OCI-LY1 (cell line): ENCODE measurements around the gene MAP4.

Source experiments
- H2AFZ ChIP-seq: fragments of 200-600 bp; sonication (generic), shearing (Covaris generic); 2 replicates; pipeline ENCODE4 v1.6.0; 2014; ENCODE audit warnings: antibody characterized with exemption, mild to moderate bottlenecking, low read length
- H3F3A ChIP-seq: fragments of 200-600 bp; sonication (generic), shearing (Covaris generic); 2 replicates; pipeline ENCODE4 v1.6.0; 2014; ENCODE audit warnings: mild to moderate bottlenecking, antibody characterized with exemption, low read length, moderate library complexity; ENCODE audit not compliant: insufficient read depth
- H3K27ac ChIP-seq: fragments of 200-600 bp; sonication (generic); 2 replicates; pipeline ENCODE4 v1.5.1; 2014; ENCODE audit warnings: low read length, mixed run types, mild to moderate bottlenecking, low read depth; ENCODE audit not compliant: poor library complexity, severe bottlenecking
- H3K27me3 ChIP-seq: fragments of 200-600 bp; sonication (generic); 2 replicates; pipeline ENCODE4 v1.6.0; 2014; ENCODE audit warnings: antibody characterized with exemption, mild to moderate bottlenecking, low read length, moderate library complexity; ENCODE audit not compliant: insufficient read depth
- H3K36me3 ChIP-seq: fragments of 200-600 bp; sonication (generic); 2 replicates; pipeline ENCODE4 v1.6.1; 2014; ENCODE audit warnings: mild to moderate bottlenecking, antibody characterized with exemption, low read length, moderate library complexity, mixed read lengths; ENCODE audit not compliant: insufficient read depth
- H3K4me1 ChIP-seq: fragments of 200-600 bp; sonication (generic); 2 replicates; pipeline ENCODE4 v1.5.1; 2014; ENCODE audit warnings: mild to moderate bottlenecking, low read length, moderate library complexity; ENCODE audit not compliant: insufficient read depth, severe bottlenecking
- H3K4me2 ChIP-seq: fragments of 200-600 bp; sonication (generic), shearing (Covaris generic); 2 replicates; pipeline ENCODE4 v1.6.1; 2014; ENCODE audit warnings: low read length
- H3K4me3 ChIP-seq: fragments of 200-600 bp; sonication (generic); 2 replicates; pipeline ENCODE4 v1.5.1; 2014; ENCODE audit warnings: low read length, low read depth, mild to moderate bottlenecking, mixed read lengths; ENCODE audit not compliant: poor library complexity, severe bottlenecking
- H3K79me2 ChIP-seq: fragments of 200-600 bp; shearing (Covaris generic); 2 replicates; pipeline ENCODE4 v1.6.1; 2016; ENCODE audit warnings: mixed run types, low read length, mixed read lengths; ENCODE audit not compliant: insufficient read depth
- H3K9ac ChIP-seq: fragments of 200-600 bp; sonication (generic), shearing (Covaris generic); 2 replicates; pipeline ENCODE4 v1.6.1; 2014; ENCODE audit warnings: mild to moderate bottlenecking, low read length, mixed read lengths
- H3K9me2 ChIP-seq: fragments of 200-600 bp; sonication (generic), shearing (Covaris generic); 2 replicates; pipeline ENCODE4 v1.6.1; 2014; ENCODE audit warnings: low read depth, mild to moderate bottlenecking, low read length, mixed read lengths
- H3K9me3 ChIP-seq: fragments of 200-600 bp; shearing (Covaris generic); 2 replicates; pipeline ENCODE4 v1.6.1; 2014; ENCODE audit warnings: low read length, mixed read lengths
- H4K20me1 ChIP-seq: fragments of 200-600 bp; sonication (generic), shearing (Covaris generic); 2 replicates; pipeline ENCODE4 v1.6.0; 2016; ENCODE audit warnings: mild to moderate bottlenecking, low read length; ENCODE audit not compliant: insufficient read depth
- CTCF ChIP-seq: fragments of 200-600 bp; sonication (generic), shearing (Covaris generic); IDR thresholded peaks from 2 replicates; pipeline ENCODE4 v1.5.1; 2017; ENCODE audit warnings: mild to moderate bottlenecking, antibody characterized with exemption, low read length, moderate library complexity, mixed read lengths
- EZH2 ChIP-seq: fragments of 200-600 bp; sonication (generic), shearing (Covaris generic); IDR thresholded peaks from 2 replicates; pipeline ENCODE4 v1.8.0; 2017; ENCODE audit warnings: borderline replicate concordance, mixed run types, mild to moderate bottlenecking, antibody characterized with exemption, low read length, moderate library complexity, mixed read lengths

The MAP4 gene

GRCh38 chr3:47855461-47856383 is 160.5 kb downstream of the MAP4 start:
- H3K9ac ChIP-seq, result no peak overlapping the region
- no peaks in the 10 kb centered on the region for H3K4me1 ChIP-seq
- peaks cover 22% of the 10 kb centered on the region; the same call in 1 of the 2 replicates for H3K36me3 ChIP-seq
- H3K27ac ChIP-seq, result no peak overlapping the region
- H3F3A ChIP-seq, result no peaks in the 10 kb centered on the region; the same call in 1 of the 2 replicates
- no peaks in the 10 kb centered on the region for H3K27me3 ChIP-seq
- no peak overlapping the region for H2AFZ ChIP-seq
- no peaks in the 10 kb centered on the region for H4K20me1 ChIP-seq
- H3K4me3 ChIP-seq, result no peak overlapping the region
- TF ChIP-seq CTCF (no peak), EZH2 (no peak)
- H3K79me2 ChIP-seq, result no peaks in the 10 kb centered on the region
- no peaks in the 10 kb centered on the region for H3K9me2 ChIP-seq
- no peak overlapping the region for H3K4me2 ChIP-seq
- no peaks in the 10 kb centered on the region for H3K9me3 ChIP-seq

GRCh38 chr3:47854720-47855455 is 161.3 kb downstream of the MAP4 start:
- no peaks in the 10 kb centered on the region for H3K79me2 ChIP-seq
- H3K27me3 ChIP-seq, result no peaks in the 10 kb centered on the region
- no peaks in the 10 kb centered on the region; the same call in 1 of the 2 replicates for H3F3A ChIP-seq
- H2AFZ ChIP-seq, result no peak overlapping the region
- H3K4me1 ChIP-seq, result no peaks in the 10 kb centered on the region
- H3K36me3 ChIP-seq, result peaks cover 30% of the 10 kb centered on the region
- H3K9me3 ChIP-seq, result no peaks in the 10 kb centered on the region
- no peaks in the 10 kb centered on the region for H4K20me1 ChIP-seq
- H3K9me2 ChIP-seq, result no peaks in the 10 kb centered on the region
- no peak overlapping the region for H3K4me2 ChIP-seq
- no peak overlapping the region for H3K9ac ChIP-seq
- H3K27ac ChIP-seq, result no peak overlapping the region
- TF ChIP-seq EZH2, result no peak
- TF ChIP-seq CTCF, result no peak
- H3K4me3 ChIP-seq, result no peak overlapping the region

GRCh38 chr3:47854267-47854666 is 161.9 kb downstream of the MAP4 start:
- no peaks in the 10 kb centered on the region for H3K9me3 ChIP-seq
- H3K4me3 ChIP-seq, result no peak overlapping the region
- no peaks in the 10 kb centered on the region for H3K27me3 ChIP-seq
- no peaks in the 10 kb centered on the region for H3K4me1 ChIP-seq
- no peak overlapping the region for H3K9ac ChIP-seq
- no peaks in the 10 kb centered on the region for H4K20me1 ChIP-seq
- no peaks in the 10 kb centered on the region for H3K79me2 ChIP-seq
- H3K36me3 ChIP-seq, result peaks cover 37% of the 10 kb centered on the region
- TF ChIP-seq EZH2 (no peak), CTCF (no peak)
- H3K9me2 ChIP-seq, result no peaks in the 10 kb centered on the region
- no peak overlapping the region for H2AFZ ChIP-seq
- no peak overlapping the region for H3K27ac ChIP-seq
- H3K4me2 ChIP-seq, result no peak overlapping the region
- no peaks in the 10 kb centered on the region; the same call in 1 of the 2 replicates for H3F3A ChIP-seq
